Heart left ventricle (tissue), 16 donors: ENCODE data around the gene OR13G1. TPM values are rescaled to one million over a fixed set of nuclear protein-coding genes. Genes with fewer than 3 reads are reported as not detected.
A peak's percentile ranks its signal among the peaks of the same experiment; 100 is the strongest.

ENCODE experiments used
- ATAC-seq, 4 donors: fragments of 200-7000 bp; cut with Tn5 transposase; one replicate each; pipeline ENCODE4 v1.9.1; 2020 to 2022; ENCODE audit warnings: moderate library complexity in 4 of 4, mild to moderate bottlenecking in 3 of 4, moderate number of reproducible peaks in 1 of 4
- DNase-seq, 5 donors: peaks; one replicate each; pipeline ENCODE4 v3.0.0-alpha.2; 2020
- H3K27ac ChIP-seq, 12 donors: fragments of 200-600 bp; sonication (generic) in 4 of 12; one replicate each; pipeline versions ENCODE4 v1.5.0 to v1.8.0; 2016 to 2022; ENCODE audit warnings: mild to moderate bottlenecking in 2 of 12
- H3K27me3 ChIP-seq, 9 donors: fragments of 200-600 bp; sonication (generic) in 2 of 9; one replicate each; pipeline versions ENCODE4 v1.5.1 to v1.8.0; 2016 to 2022; ENCODE audit warnings: mild to moderate bottlenecking in 3 of 9
- H3K36me3 ChIP-seq, 9 donors: fragments of 200-600 bp; sonication (generic) in 2 of 9; one replicate each; pipeline versions ENCODE4 v1.5.0 to v1.8.0; 2018 to 2022; ENCODE audit warnings: mild to moderate bottlenecking in 2 of 9
- H3K4me1 ChIP-seq, 12 donors: fragments of 200-600 bp; sonication (generic) in 4 of 12; one replicate each; pipeline versions ENCODE4 v1.5.0 to v1.8.0; 2016 to 2022; ENCODE audit warnings: mild to moderate bottlenecking in 3 of 12
- H3K4me3 ChIP-seq, 12 donors: fragments of 200-600 bp; sonication (generic) in 4 of 12; one replicate each; pipeline versions ENCODE4 v1.5.0 to v1.8.0; 2017 to 2022; ENCODE audit warnings: mild to moderate bottlenecking in 9 of 12, moderate library complexity in 4 of 12
- H3K9me3 ChIP-seq, 12 donors: fragments of 200-600 bp; sonication (generic) in 4 of 12; one replicate each; pipeline versions ENCODE4 v1.5.0 to v1.8.0; 2016 to 2022; ENCODE audit warnings: mild to moderate bottlenecking in 1 of 12
- POLR2A ChIP-seq, 2 donors: fragments of 450-650 bp; IDR thresholded peaks; one replicate each; pipeline ENCODE4 v1.6.1; 2017; ENCODE audit warnings: antibody characterized with exemption in 2 of 2, mild to moderate bottlenecking in 2 of 2, moderate library complexity in 2 of 2
- WGBS, 4 donors: extraction: QIAGEN DNeasy Blood & Tissue Kit in 2 of 4; methylation state at CpG; one replicate each; pipeline versions ENCODE4 v1.1.5 to v1.1.7; 2013 to 2018; 5-methylcytosine and 5-hydroxymethylcytosine counted together
- intact Hi-C, 10 donors: fragments of 100-400 bp; cut with DNase I; formaldehyde crosslinking; loops; one replicate each; pipeline versions ENCODE4 v1.11.1 to v1.14.2; 2022
- polyA plus RNA-seq, 2 donors: library from polyadenylated mRNA; stranded (reverse); fragments of 200-250 nt; gene quantifications; one replicate each; pipeline ENCODE4 v1.2.3, GENCODE V29; 2013
- total RNA-seq, 9 donors: library from RNA; depleted of rRNA in 2 of 9; stranded (reverse); fragments of >200 nt in 2 of 9; fragmentation: NEBNext Ultra II Directional in 3 of 9; extraction: Animal tissue kit (Norgen Biotek cat#: 25700) in 3 of 9; gene quantifications; one replicate each; pipeline versions ENCODE4 v1.1.0 to v1.2.4, GENCODE V29; 2016 to 2023
- TF ChIP-seq, protein P1 (sequence below), 12 donors: fragments of 200-600 bp; sonication (generic) in 4 of 12; IDR thresholded peaks; one replicate each; pipeline versions ENCODE4 v1.5.0 to v1.8.0; 2018 to 2022; ENCODE audit warnings: antibody characterized with exemption in 12 of 12, mild to moderate bottlenecking in 5 of 12
- donor health status: ischemic (EF 13 %, LVEDD 7.1; RV severe dilation, severe dysfunction).
- donor health status: healthy with polysubstance abuse.
- donor health status: DM: no; HTN: yes; CAD: no.
- donor health status: DM: no; HTN: no; CAD: no.
- donor health status: ischemic (EF 25% LVEDD 6.9; RV normal size, moderate dysfunction).
- donor health status: ischemic (EF 25% LVEDD 5.7; RV mildly dilated, moderate dysfunction).
- donor health status: healthy.
- donor health status: DM: yes; HTN: yes; CAD: no.
- donor health status: ischemic (EF 35%, LVEDD 5.7; RV mildly dilated, moderate dysfunction).
- donor health status: nonischemic (EF 11% LVEDD 7.7; RV severe dilation, severe dysfunction).
- donor health status: DM: yes; HTN: yes; CAD: no.
- donor health status: PGD.
- donor health status: ischemic (EF 29% LVEDD 5.4; RV normal size, mild dysfunction).
- donor health status: nonischemic (EF 23%, LVEDD 6.1; RV moderate dilation, normal function).

Gene OR13G1
- total and polyA plus RNA-seq, 11 donors: not detected

DNA sequence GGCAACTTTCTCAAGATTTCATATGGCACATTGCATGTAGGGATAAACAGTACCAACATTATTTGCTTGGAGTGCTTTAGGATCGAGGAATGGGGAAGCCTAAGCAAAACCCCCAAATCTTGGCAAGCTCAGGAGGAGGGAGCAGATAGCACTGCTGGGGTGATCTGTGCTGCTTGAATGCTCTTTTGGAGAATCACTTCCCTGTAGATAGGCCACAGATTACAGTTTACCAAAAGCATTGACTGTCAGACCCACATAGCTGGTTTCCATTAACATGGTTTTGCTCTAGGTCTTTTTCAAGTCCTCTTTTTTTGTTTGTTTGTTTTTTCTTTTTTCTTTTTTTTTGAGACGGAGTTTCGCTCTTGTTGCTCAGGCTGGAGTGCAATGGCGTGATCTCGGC lies 36.8 kb downstream of the OR13G1 start:
- H3K4me3 ChIP-seq: no peak overlapping the region
- no peaks in the 10 kb centered on the region for H3K36me3 ChIP-seq
- 69 to 93% (median 83%) methylated on average over 5 of the region's 5 CpGs for WGBS, 4 donors
- H3K9me3 ChIP-seq: peaks cover 0 to 2% (median 0%) of the 10 kb centered on the region in 12 donors
- H3K27me3 ChIP-seq: peaks cover 0 to 21% (median 4%) of the 10 kb centered on the region in 9 donors
- H3K27ac ChIP-seq: no peak overlapping the region
- intact Hi-C loops: no loop called here
- no peak for ATAC-seq
- no peaks in the 10 kb centered on the region for H3K4me1 ChIP-seq
- no peak for DNase-seq
- TF ChIP-seq POLR2A (IDR thresholded peaks at IDR 0.05): no peak
- TF ChIP-seq, protein P1, sequence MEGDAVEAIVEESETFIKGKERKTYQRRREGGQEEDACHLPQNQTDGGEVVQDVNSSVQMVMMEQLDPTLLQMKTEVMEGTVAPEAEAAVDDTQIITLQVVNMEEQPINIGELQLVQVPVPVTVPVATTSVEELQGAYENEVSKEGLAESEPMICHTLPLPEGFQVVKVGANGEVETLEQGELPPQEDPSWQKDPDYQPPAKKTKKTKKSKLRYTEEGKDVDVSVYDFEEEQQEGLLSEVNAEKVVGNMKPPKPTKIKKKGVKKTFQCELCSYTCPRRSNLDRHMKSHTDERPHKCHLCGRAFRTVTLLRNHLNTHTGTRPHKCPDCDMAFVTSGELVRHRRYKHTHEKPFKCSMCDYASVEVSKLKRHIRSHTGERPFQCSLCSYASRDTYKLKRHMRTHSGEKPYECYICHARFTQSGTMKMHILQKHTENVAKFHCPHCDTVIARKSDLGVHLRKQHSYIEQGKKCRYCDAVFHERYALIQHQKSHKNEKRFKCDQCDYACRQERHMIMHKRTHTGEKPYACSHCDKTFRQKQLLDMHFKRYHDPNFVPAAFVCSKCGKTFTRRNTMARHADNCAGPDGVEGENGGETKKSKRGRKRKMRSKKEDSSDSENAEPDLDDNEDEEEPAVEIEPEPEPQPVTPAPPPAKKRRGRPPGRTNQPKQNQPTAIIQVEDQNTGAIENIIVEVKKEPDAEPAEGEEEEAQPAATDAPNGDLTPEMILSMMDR (IDR thresholded peaks at IDR 0.05): no peak

DNA sequence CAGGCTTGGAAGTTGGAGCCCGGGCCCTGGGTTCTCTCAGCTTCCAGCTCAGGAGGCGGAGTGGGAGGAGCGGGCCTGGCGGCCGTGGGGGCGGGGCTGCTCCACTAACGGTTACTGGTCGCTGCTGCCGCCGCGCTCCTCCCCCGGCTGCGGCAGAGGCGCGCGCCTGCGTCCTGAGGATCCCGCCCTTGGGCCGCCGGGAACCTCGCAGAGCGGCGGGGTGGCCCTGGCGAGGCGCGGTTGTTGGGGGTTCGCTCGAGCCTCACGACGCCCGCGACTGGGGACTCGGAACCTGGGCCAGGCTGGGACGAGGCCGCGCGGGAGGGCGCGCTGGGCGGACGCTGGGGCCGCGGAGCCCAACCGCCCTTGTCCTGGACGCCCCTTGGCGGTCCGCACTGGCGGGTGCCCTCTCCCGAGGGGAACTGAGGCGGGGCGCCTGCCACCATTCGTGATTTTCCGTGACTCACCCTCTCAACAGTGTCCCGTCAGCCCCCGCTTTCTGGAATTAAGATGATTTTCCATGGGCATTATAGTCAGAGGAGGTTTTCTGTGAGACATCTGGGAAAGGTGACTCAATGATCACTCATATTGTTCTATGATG lies 40.1 kb downstream of the OR13G1 start:
- DNase-seq (peak; percentile 52 to 79 (median 70)), ATAC-seq (peak; percentile 55 to 93 (median 92))
- H3K9me3 ChIP-seq: no peaks in the 10 kb centered on the region
- H3K4me3 ChIP-seq: peak overlapping the region in 10 of 12 donors; percentile 9 to 56 (median 40)
- WGBS, 4 donors: 5 to 17% (median 8%) methylated on average over 36 to 55 of the region's 55 CpGs
- H3K27ac ChIP-seq: peak overlapping the region in 3 of 12 donors; percentile 34 to 60 (median 37)
- no peaks in the 10 kb centered on the region for H3K4me1 ChIP-seq
- H3K36me3 ChIP-seq: no peaks in the 10 kb centered on the region
- intact Hi-C loops: no loop called here
- peak in 1 of 2 donors; percentile 47 for TF ChIP-seq POLR2A (IDR thresholded peaks at IDR 0.05)
- TF ChIP-seq, protein P1 (IDR thresholded peaks at IDR 0.05): no peak
- H3K27me3 ChIP-seq: peaks cover 0 to 21% (median 4%) of the 10 kb centered on the region in 9 donors

DNA sequence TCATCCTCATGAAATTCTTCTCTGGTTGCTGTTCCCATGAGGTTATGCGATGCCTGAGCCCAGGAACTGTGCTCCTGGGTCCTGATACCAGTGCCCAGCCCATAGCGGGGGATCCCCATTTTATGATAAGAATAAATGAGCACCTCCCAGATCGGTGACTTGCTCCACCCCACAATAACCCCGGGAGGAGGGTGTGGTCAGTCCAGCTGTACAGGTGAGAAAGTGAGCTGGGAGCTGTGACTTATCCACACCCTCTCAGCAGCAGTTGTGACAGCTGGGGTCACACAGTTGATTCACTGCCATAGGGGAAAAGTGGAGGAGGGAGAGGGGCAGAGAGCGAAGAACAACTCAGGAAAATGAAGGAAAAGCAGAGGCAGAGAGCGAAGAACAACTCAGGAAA lies 40.8 kb downstream of the OR13G1 start:
- no peak overlapping the region for H3K27ac ChIP-seq
- peak overlapping the region in 3 of 12 donors; percentile 39 to 56 (median 40) for H3K4me3 ChIP-seq
- H3K4me1 ChIP-seq: no peaks in the 10 kb centered on the region
- intact Hi-C loops: no loop called here
- no peaks in the 10 kb centered on the region for H3K9me3 ChIP-seq
- ATAC-seq (no peak), DNase-seq (no peak)
- H3K27me3 ChIP-seq: peaks cover 0 to 21% (median 4%) of the 10 kb centered on the region in 9 donors
- TF ChIP-seq POLR2A (IDR thresholded peaks at IDR 0.05): no peak
- TF ChIP-seq, protein P1 (IDR thresholded peaks at IDR 0.05): no peak
- no peaks in the 10 kb centered on the region for H3K36me3 ChIP-seq
- 74 to 82% (median 76%) methylated on average over 6 of the region's 6 CpGs for WGBS, 4 donors

DNA sequence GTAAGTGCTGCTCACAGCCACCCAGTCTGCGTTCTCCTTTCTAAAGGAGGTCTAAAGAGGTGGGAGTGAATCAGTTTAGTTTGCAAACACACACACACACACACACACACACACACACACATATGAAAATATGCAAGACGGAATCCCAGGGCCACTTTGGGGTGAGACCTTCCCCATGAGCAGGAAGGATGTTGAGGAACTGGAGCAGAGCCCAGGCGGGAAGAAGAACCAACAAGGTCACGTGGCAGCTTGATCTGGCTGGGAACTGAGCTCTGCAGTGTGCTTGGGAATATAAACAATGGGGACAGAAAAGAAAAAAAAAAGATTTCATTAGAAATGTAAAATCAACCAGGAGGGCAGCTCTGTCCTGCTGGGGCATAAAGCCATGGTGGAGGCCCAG lies 41.5 kb downstream of the OR13G1 start:
- Histone ChIP-seq H3K27ac (no peak overlapping the region), H3K9me3 (peaks cover 0 to 2% (median 0%) of the 10 kb centered on the region in 12 donors), H3K4me3 (no peak overlapping the region), H3K27me3 (peaks cover 0 to 21% (median 4%) of the 10 kb centered on the region in 9 donors), H3K4me1 (no peaks in the 10 kb centered on the region), H3K36me3 (no peaks in the 10 kb centered on the region)
- TF ChIP-seq POLR2A (IDR thresholded peaks at IDR 0.05): no peak
- TF ChIP-seq, protein P1 (IDR thresholded peaks at IDR 0.05): no peak
- no peak for ATAC-seq
- DNase-seq: peak in 2 of 5 donors; percentile 28 to 43
- intact Hi-C loops: no loop called here
- 48 to 58% (median 55%) methylated on average over 4 of the region's 4 CpGs for WGBS, 4 donors
